GM23338 (cell line): ENCODE results near the gene TP73. TPM values are rescaled to one million over a fixed set of nuclear protein-coding genes. Genes with fewer than 3 reads are reported as not detected.

Experiments
- ATAC-seq: fragments of 200-7000 bp; cut with Tn5 transposase; 3 replicates; pipeline ENCODE4 v1.9.1; 2020
- DNase-seq: peaks from one replicate; pipeline ENCODE4 v3.0.0-alpha.2; 2015; ENCODE audit warnings: low spot score
- H2AFZ ChIP-seq: fragments of 200-600 bp; sonication (generic); 2 replicates; pipeline ENCODE4 v1.8.0; 2016; ENCODE audit warnings: antibody characterized with exemption, mild to moderate bottlenecking, moderate library complexity
- H3F3A ChIP-seq: fragments of 200-600 bp; sonication (generic); replicated peaks from 2 replicates; pipeline ENCODE4 v1.8.0; 2017; ENCODE audit warnings: antibody characterized with exemption, mixed run types, low read depth
- H3K27ac ChIP-seq: fragments of 200-600 bp; sonication (generic); 2 replicates; pipeline ENCODE4 v1.6.1; 2016; ENCODE audit warnings: low read depth
- H3K27me3 ChIP-seq: fragments of 200-600 bp; sonication (generic); 2 replicates; pipeline ENCODE4 v1.8.0; 2016; ENCODE audit warnings: mild to moderate bottlenecking, mixed run types, moderate library complexity; ENCODE audit not compliant: insufficient read depth
- H3K36me3 ChIP-seq: fragments of 200-600 bp; sonication (generic); 2 replicates; pipeline ENCODE4 v1.8.0; 2016; ENCODE audit warnings: mild to moderate bottlenecking; ENCODE audit not compliant: insufficient read depth
- H3K4me1 ChIP-seq: fragments of 200-600 bp; sonication (generic); 2 replicates; pipeline ENCODE4 v1.8.0; 2016; ENCODE audit warnings: mild to moderate bottlenecking, moderate library complexity; ENCODE audit not compliant: insufficient read depth
- H3K4me2 ChIP-seq: fragments of 200-600 bp; sonication (generic); 2 replicates; pipeline ENCODE4 v1.7.1; 2017; ENCODE audit warnings: mixed run types
- H3K4me3 ChIP-seq: fragments of 200-600 bp; sonication (generic); 2 replicates; pipeline ENCODE4 v1.6.1; 2016; ENCODE audit warnings: mixed run types
- H3K79me2 ChIP-seq: fragments of 200-600 bp; sonication (generic); replicated peaks from 2 replicates; pipeline ENCODE4 v1.8.0; 2017; ENCODE audit warnings: mild to moderate bottlenecking; ENCODE audit not compliant: insufficient read depth
- H3K9me2 ChIP-seq: fragments of 200-600 bp; sonication (generic); 2 replicates; pipeline ENCODE4 v1.8.0; 2017; ENCODE audit not compliant: insufficient read depth
- H4K20me1 ChIP-seq: fragments of 200-600 bp; sonication (generic); replicated peaks from 2 replicates; pipeline ENCODE4 v1.8.0; 2017; ENCODE audit warnings: mild to moderate bottlenecking; ENCODE audit not compliant: insufficient read depth
- H3K27ac Mint-ChIP-seq: 2 replicates; pipeline ENCODE4 v1.8.0; 2020; ENCODE audit warnings: inconsistent platforms, mild to moderate bottlenecking, moderate library complexity, mixed read lengths
- H3K27me3 Mint-ChIP-seq: 3 replicates; pipeline ENCODE4 v1.8.0; 2022; ENCODE audit warnings: low read depth, mild to moderate bottlenecking, moderate library complexity, mixed read lengths, inconsistent platforms; ENCODE audit not compliant: insufficient read depth, poor library complexity
- H3K36me3 Mint-ChIP-seq: 3 replicates; pipeline ENCODE4 v1.8.0; 2021; ENCODE audit warnings: low read depth, mild to moderate bottlenecking, inconsistent platforms, moderate library complexity, mixed read lengths
- H3K4me1 Mint-ChIP-seq: 3 replicates; pipeline ENCODE4 v1.8.0; 2020; ENCODE audit warnings: mild to moderate bottlenecking, inconsistent platforms, mixed read lengths
- H3K4me3 Mint-ChIP-seq: 3 replicates; pipeline ENCODE4 v1.8.0; 2021; ENCODE audit warnings: moderate library complexity, mild to moderate bottlenecking, inconsistent platforms, mixed read lengths
- H3K9me3 Mint-ChIP-seq: 3 replicates; pipeline ENCODE4 v1.8.0; 2020; ENCODE audit warnings: moderate library complexity, mild to moderate bottlenecking, inconsistent platforms, mixed read lengths
- CREB1 ChIP-seq: fragments of 250-450 bp; sonication (Bioruptor Pico); IDR thresholded peaks from 2 replicates; pipeline ENCODE4 v1.5.0; 2020; ENCODE audit warnings: low read depth, mild to moderate bottlenecking, moderate library complexity
- CTCF ChIP-seq, 2 experiments: fragments of 200-600 bp in 1 of 2; sonication (generic) in 1 of 2; conservative IDR thresholded peaks; 2 replicates each; pipeline versions ENCODE4 v1.5.1 to v1.6.1; 2016 to 2017; ENCODE audit warnings: antibody characterized with exemption in 2 of 2, low read depth in 2 of 2, mild to moderate bottlenecking in 2 of 2, moderate library complexity in 1 of 2
- JUNB ChIP-seq: IDR thresholded peaks from one replicate; pipeline ENCODE4 v1.6.1; 2016; ENCODE audit warnings: antibody characterized with exemption; ENCODE audit not compliant: unreplicated experiment
- NANOG ChIP-seq: IDR thresholded peaks from 2 replicates; pipeline ENCODE4 v1.6.1; 2016; ENCODE audit warnings: antibody characterized with exemption, borderline replicate concordance
- STAT1 ChIP-seq: IDR thresholded peaks from one replicate; pipeline ENCODE4 v1.6.1; 2016; ENCODE audit warnings: antibody characterized with exemption; ENCODE audit not compliant: unreplicated experiment
- ZNF114 ChIP-seq: fragments of 250-450 bp; sonication (Bioruptor Pico); IDR thresholded peaks from 2 replicates; pipeline ENCODE4 v1.5.0; 2020; ENCODE audit warnings: mild to moderate bottlenecking, moderate library complexity
- ZNF462 ChIP-seq: fragments of 250-450 bp; sonication (Bioruptor Pico); IDR thresholded peaks from 2 replicates; pipeline ENCODE4 v1.5.0; 2020; ENCODE audit warnings: mild to moderate bottlenecking, moderate library complexity
- polyA plus RNA-seq: library from polyadenylated mRNA; unstranded; fragments of >200 nt; fragmentation: Nextera tagmentation; extraction: Ambion mirVana; gene quantifications from 2 replicates; pipeline ENCODE4 v1.2.1, GENCODE V29; 2016
- total RNA-seq: library from RNA; depleted of rRNA; stranded (reverse); fragments of >200 nt; shearing (Covaris generic); gene quantifications from 2 replicates; pipeline ENCODE4 v1.2.3, GENCODE V29; 2014

Gene TP73
- total and polyA plus RNA-seq, 2 experiments from 2014 or later = 1.4 to 3.4 TPM

- no peak for TF ChIP-seq ZNF462 (CRISPR knock-in tag)
Measured at GRCh38 chr1:3645247-3645646, 7.1 kb upstream of the TP73 start (continued).

- peaks cover 5% of the 10 kb centered on the region; the same call in 2 of the 3 replicates for H3K4me1 Mint-ChIP-seq
- Histone ChIP-seq H3K27ac (no peak overlapping the region; the same call in 1 of the 2 replicates), H3K4me3 (no peak overlapping the region), H3K9me2 (no peaks in the 10 kb centered on the region), H3K79me2 (peaks cover 25% of the 10 kb centered on the region), H3F3A (no peaks in the 10 kb centered on the region; the same call in 1 of the 2 replicates), H4K20me1 (peaks cover 16% of the 10 kb centered on the region), H3K4me1 (peaks cover 13% of the 10 kb centered on the region; the same call in 1 of the 2 replicates), H3K4me2 (no peak overlapping the region), H3K36me3 (0 out of 2 replicates have a peak, but pooled peaks cover 11% of the 10 kb centered on the region), H3K27me3 (peaks cover 8% of the 10 kb centered on the region), H2AFZ (no peak overlapping the region)
- ATAC-seq (no peak), DNase-seq (no peak)
- no peak overlapping the region for H3K4me3 Mint-ChIP-seq
- H3K9me3 Mint-ChIP-seq = no peaks in the 10 kb centered on the region
- H3K27ac Mint-ChIP-seq = no peak overlapping the region
- TF ChIP-seq CTCF (conservative IDR thresholded peaks at IDR 0.05; ENCODE audit: low read depth in 2 of 2) (no peak), CREB1 (CRISPR knock-in tag) (no peak), ZNF114 (CRISPR knock-in tag) (no peak), JUNB (no peak), NANOG (no peak), STAT1 (no peak)
- H3K36me3 Mint-ChIP-seq = peaks cover 11% of the 10 kb centered on the region
- H3K27me3 Mint-ChIP-seq = peaks cover 13% of the 10 kb centered on the region
Measured at GRCh38 chr1:3645666-3646355, 6.5 kb upstream of the TP73 start.
